ENCODE data around the gene FAT1. TPM values are rescaled to one million over a fixed set of nuclear protein-coding genes. Genes with fewer than 3 reads are reported as not detected.
A peak's percentile ranks its signal among the peaks of the same experiment; 100 is the strongest.

FAT1 gene
- total RNA-seq, 1 experiment from 2014 or later, result 140 TPM

DNA sequence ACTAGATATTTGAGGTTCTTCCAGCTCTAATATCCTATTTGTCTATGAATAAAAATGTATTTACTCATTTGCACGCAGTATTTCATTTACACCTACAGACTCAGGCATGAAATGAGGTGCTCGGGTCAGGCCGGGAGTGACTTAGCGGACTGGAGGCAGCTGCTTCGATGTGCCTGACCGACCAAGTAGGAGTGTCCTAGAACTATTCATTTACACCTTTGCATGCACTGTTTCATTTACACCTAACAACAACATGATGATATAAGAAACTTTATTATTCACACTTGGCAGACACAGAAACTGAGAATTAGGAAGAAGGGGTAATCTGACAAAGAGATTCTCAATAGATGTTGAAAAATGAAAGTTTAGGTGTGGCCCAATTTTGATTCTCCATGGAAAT is 28.7 kb upstream of the FAT1 start:
- no peak for DNase-seq (ENCODE audit: low read depth)

DNA sequence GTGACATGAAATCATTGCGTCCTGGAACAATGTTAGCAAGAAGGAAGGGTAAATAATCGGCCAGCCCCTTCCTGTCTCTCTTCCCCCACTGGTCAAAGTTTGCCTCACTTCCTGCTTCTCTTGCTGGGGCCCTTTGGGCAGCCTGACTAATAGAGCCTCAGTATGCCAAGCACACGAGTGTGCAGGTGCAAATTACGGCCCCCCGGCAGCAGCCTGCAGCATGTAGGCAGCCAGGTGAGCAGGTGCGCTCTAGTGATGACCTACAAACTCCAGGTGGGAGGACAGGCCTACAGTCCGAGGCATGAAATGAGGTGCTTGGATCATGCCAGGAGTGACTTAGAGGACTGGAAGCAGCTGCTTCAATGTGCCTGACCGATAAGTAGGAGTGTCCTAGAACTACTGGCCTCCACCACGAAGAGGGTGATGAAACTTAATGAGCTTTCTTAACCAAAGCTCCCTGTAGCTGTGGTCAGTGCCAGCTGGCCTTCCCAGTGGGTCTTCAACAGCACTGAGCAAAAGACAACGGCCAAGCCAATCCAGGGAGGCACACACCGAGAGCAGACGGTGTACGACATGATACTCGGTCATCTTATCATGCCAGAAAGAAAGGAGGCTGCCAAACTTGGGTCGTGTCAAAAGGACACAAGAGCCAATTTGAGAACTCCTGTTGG is 26.1 kb upstream of the FAT1 start:
- no peak for DNase-seq (ENCODE audit: low read depth)

DNA sequence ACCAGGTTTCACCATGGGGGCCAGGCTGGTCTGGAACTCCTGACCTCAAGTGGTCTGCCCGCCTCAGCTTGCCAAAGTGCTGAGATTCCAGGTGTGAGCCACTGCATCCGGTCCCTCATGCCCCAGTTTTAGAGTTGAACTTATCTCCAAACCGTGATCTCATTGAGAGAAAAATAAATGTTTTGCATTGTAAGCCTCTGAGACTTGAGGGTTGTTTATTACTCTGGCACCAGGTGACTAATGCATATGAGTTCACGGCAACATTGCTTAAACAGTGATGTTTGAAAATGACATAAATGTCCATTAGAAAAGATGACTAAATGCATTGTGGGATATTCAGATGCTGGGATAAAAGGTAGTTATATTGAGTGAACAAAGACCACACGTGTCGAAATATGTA is 22.9 kb upstream of the FAT1 start:
- no peak for DNase-seq (ENCODE audit: low read depth)

DNA sequence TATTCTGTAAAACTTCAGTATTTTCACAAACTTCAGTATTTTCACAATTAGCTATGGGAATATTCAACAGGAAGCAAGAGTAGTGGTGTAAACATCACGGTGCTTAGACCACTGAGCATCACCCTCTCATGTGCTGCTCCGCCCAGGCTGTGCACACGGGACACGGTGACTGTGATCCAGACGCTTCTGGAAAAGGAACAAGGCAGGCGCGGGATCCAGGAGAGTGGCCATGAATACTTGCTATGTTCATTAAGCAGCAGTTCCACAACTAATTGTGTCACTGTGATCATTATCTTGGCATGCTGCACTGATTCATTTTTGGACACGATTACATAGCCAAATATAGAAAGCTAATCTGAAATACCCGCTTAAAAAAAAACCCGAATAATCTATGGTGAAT is 19.6 kb upstream of the FAT1 start:
- no peak for DNase-seq (ENCODE audit: low read depth)

DNA sequence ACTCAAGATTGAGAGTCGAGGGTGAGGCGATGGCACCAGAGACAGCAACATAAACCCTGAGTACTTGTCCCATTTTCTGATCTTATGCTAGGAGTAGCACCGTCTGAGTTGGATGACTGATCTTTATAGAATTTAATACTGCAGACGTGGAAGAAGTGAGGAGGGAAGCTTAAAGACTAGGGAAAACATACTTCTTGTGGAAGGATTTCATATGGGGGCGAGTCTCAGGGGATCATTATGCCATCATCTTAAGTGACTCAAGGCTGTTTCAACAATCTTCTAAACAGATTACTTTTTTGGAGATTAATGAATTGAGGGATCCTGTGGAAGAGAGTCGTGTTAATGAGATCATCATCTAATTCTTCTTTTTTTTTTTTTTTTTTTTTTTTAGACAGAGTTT is 17.2 kb upstream of the FAT1 start:
- DNase-seq (ENCODE audit: low read depth), result no peak

DNA sequence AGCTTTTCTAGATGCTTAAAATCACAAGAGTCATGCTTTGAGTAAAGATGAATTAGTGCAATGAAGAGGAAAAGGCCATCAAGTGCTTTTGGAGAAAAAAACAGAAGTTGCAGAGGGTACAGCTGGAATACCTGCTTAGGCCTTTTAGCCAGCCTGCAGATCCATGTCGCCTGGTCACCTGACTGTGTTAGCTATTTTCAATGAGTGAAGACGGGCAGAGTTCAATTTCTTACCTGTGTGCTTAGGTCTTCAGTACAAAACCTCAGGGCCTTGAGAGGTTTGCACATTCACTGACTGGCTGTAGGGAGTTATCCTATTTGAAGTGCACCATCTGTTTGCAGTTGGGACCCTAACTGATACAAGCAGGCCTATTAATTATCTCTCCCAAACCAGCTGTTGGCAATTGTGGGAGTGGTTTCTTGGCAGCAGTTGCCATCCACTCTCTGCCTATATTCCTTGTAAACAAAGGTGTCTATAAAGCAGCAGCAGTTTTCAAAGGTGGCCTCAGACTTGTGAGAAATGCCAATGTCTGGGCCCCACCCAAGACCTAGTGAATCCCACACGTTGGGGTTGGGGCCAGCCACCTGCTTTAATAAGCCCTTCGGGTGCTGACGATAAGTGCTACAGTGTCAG is 16.3 kb upstream of the FAT1 start:
- no peak for DNase-seq (ENCODE audit: low read depth)

DNA sequence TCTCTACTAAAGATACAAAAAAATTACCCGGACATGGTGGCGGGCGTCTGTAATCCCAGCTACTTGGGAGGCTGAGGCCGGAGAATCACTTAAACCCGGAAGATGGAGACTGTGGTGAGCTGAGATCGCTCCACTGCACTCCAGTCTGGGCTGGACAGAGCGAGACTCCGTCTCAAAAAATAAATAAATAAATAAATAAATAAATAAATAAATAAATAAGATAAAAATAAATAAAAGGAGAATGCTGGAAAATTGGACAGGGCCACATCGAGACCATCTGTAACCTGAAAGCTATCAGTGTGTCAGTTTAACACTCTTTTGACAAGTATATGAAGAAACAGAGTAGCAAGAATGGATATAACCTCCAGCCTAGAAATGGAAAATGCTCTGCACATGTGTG is 15.7 kb upstream of the FAT1 start:
- no peak for DNase-seq (ENCODE audit: low read depth)

DNA sequence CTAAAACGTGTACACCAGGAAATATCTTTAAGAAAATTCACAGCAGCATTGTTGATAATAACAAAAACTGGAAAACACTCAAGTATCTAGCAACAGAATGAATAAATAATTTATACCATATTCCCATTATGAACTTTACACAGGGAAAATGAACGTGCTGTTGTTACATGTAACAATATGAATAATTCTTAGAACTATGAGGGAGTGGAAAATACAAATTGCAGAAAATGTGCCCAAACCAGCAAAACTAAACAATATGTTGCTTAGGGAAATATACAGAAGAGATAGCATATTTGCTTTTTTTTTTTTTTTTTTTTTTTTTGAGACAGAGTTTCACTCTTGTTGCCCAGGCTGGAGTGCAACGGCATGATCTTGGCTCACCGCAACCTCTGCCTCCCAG is 14.8 kb upstream of the FAT1 start:
- DNase-seq (ENCODE audit: low read depth), result no peak

DNA sequence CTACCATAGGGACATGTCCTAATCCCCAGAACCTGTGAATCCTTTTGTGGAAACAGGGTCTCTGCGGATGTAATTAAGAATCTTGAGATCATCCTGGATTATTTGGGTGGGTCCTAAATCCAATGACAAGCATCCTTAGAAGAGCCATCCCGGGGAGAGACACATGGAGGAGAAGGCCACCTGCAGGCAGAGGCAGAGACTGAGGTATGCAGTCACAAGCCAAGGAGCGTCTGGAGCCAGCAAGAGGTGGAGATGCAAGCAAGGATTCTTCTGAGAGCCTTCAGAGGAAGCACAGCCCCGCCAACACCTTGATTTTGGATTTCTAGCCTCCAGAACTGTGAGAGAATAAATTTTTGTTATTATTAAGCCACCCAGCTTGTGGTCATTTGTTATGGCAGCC is 13.8 kb upstream of the FAT1 start:
- DNase-seq (ENCODE audit: low read depth), result no peak

DNA sequence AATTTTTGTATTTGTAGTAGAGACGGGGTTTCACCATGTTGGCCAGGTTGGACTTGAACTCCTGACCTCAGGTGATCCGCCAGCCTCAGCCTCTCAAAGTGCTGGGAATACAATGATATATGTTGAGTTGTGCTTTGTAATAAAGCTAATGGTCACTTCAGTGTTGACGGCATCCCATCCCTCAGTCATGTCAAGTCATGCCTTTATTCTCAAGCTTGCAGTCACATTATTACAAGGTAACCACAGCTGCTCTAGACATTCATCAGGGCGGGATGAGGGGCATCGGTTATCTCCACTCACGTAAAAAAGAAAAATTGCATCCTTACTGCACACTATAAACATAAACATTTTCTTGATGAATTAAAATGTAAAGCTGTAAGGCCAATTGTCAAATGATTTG is 12.8 kb upstream of the FAT1 start:
- no peak for DNase-seq (ENCODE audit: low read depth)

DNA sequence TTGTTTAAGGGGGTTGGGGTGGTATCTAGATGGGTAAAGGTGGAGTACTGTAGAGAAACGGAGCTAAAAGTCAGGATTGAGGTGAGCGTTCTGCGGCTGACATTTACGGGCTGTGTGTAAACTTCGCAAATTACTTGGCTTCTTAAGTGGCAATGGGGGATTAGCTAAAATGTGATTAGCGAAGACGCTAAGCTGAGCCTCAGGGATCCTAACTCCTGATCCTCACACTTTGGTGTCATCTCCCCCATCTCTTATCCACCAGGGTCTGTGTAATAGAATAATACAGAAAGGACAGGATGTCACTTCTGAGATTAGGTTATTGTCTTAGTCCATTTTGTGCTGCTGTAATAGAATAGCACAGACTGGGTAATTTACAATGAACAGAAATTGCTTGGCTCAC is 10.6 kb upstream of the FAT1 start:
- DNase-seq (ENCODE audit: low read depth), result no peak

DNA sequence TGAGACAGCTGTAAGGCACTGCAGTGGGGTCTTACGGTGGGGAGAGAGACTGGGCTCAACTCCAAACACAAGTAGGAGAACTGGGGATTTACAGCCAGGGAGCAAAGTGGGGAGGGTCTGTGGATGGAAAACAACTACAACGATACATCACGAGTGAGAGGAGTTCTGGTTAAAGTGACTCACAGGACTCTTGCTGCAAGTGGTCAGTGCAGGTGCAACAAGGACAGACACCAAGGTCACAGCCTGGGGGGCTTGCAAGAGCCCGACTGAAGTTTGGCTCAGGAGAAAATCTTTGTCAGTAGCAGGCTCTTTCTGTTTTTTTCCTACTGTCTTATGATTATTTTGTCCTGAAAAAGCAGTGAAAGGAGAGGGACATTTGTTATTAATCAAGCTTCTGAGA is 10.1 kb upstream of the FAT1 start:
- no peak for DNase-seq (ENCODE audit: low read depth)

DNA sequence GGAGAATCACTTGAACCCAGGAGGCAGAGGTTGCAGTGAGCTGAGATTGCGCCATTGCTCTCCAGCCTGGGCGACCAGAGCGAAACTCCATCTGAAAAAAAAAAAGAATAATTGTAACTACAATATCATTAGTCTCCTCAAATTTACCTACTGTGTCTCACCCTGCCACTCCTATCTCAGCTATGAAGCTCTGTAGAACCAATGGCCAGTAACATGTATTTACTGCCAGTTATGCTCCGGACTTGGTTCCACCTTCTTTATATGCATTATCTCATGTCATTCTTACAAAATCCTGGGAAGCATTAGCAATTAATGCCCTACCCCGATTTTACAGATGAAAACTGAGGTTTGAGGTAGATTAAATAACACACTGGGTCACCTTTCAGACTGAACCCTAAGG is 7.0 kb upstream of the FAT1 start:
- DNase-seq (ENCODE audit: low read depth), result no peak

DNA sequence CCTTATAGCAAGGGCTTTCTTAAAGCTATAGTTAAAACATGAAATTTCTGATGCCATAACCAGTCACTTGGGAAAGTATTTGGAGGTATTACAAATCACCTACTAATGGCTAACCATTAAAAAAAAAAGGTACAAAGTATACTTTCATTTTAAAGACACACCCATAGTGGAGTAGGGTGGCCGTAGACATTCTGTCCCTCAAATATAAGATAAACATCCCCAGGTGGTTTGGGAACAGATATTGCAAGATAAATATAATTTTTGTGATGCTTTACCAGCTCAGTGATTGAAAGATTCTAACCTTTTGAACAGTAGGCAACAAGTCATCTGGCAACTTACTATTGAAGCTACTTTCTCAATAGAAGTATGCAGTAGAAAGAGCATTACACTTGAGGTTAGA is 6.2 kb upstream of the FAT1 start:
- DNase-seq (ENCODE audit: low read depth), result no peak

DNA sequence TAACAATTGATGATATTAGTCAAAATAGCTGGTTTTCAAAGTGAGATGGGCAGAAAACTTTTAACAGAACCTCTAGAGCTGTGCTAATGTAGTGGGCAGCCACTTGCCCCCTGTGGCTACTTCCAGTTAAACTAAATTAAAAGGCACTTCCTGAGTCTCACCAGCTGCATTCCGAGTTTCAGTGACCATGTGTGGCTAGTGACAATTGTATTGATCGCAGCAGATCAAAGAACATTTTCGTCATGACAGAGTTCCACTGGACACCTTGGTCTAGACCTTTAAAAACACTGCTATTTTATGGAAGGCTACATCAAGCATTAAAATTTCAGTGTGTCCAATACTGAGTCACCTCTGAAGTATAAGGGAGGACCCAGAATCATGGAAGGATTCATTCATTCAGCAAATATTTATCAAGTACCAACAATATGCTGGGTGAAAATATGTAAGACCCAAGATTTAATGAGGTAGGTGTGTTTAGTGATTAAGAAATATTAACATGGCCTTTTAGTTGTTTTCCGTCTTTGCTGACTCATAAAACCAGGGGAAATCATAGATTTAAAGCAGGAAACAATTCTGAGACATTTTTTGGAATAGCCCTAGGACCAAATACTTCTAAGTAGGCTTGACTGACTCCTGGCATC is 5.1 kb upstream of the FAT1 start:
- peak; percentile 38 for DNase-seq (ENCODE audit: low read depth)

DNA sequence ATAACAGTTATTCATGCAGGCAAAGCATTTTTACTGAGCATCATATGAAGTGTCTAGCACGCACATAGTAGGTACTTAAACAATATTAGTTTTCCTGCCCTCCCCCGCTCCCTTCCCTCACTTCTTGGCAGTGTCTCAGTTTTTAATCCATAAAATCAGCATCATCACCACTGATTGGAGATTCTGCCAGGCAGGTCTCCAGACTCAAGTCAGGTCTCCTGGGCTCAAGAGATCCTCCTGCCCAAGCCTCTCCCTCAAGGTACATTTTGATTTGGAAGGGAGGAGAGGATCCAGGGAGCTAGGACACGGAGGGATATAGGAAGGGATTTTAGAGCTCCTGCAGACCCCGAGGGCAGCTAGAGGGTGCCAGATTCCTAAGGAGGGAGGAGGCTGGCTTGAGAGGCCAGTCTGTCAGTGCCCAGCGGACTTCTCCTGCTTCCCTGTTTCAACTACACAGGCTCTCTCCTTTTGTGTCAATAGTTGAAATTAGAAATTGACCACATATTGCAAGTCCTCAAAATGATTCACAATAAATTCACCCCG is 4.4 kb upstream of the FAT1 start:
- DNase-seq (ENCODE audit: low read depth), result peak; percentile 18

DNA sequence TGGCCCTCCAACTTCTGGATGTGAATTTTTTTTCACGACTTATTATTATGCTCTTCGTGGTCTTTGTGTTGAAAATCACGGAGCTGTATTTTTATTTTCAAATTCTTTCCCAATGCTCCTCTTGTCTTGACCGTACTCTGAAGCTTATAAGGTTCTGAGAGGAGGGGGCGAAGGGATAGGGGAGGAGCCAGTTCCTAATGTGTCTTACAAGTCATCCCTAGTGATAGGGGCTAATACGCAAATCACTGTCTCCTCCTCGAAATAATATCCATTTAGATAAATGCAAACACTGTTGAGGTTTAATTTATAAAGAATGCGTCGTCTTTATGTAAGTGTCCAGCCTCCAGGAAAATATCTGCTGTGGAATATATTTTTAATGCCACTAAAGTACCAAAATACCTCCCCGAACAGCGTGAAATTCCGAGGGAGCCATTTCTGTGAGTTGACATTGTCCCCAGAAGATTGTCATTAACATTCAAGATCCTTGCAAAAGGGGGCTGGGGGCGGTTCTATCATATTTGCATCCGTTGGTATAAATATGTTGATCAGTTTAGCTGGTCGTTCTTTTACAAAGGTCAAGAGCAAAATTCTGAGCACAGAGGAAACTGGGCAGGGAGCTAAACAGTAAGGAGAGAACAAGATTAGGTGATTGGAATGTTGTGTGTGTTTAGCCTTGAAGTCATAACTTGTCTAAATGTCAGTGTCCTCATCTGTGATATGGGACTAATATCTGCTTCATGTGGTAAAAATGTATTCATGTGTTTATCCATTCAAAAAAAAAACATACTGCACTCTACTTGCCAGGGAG is 3.7 kb upstream of the FAT1 start:
- no peak for DNase-seq (ENCODE audit: low read depth)

DNA sequence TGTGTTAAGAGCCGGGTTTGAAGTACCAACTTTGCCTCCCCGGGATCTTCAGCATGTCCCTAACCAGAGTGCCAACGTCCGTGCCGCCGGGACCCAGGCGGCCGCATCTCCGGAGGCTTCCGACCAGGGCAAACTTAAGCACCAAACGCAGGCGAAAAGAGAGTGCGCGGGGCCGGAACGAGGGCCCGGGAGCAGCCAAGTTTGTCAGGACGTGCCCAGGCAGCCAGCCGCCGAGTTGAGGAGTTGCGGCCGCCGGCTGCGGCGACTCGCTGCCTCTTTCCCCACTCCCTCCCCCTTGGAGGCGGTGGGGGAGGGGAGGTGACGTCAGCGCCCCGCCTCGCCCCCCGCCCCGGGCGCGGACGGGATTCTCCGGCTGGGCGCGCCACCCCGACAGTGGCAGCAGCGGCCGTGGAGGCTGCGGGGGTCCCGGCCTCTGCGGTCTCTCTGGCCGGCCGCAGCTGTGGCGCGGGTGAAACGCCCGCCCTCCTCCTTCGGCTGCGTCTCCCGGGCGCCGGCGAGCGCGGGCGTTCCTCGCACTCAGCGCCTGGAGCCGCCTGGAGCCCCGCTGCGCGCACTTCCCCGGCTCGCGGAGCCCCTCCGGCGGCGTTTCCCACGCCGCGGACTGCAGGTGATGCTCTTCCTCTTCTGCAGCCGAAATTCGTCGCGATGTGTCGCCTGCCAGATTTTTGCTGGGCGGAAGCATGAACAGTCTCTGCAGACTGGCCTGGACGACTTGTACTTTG is 2.9 kb upstream of the FAT1 start:
- peak; percentile 72 for DNase-seq (ENCODE audit: low read depth)

DNA sequence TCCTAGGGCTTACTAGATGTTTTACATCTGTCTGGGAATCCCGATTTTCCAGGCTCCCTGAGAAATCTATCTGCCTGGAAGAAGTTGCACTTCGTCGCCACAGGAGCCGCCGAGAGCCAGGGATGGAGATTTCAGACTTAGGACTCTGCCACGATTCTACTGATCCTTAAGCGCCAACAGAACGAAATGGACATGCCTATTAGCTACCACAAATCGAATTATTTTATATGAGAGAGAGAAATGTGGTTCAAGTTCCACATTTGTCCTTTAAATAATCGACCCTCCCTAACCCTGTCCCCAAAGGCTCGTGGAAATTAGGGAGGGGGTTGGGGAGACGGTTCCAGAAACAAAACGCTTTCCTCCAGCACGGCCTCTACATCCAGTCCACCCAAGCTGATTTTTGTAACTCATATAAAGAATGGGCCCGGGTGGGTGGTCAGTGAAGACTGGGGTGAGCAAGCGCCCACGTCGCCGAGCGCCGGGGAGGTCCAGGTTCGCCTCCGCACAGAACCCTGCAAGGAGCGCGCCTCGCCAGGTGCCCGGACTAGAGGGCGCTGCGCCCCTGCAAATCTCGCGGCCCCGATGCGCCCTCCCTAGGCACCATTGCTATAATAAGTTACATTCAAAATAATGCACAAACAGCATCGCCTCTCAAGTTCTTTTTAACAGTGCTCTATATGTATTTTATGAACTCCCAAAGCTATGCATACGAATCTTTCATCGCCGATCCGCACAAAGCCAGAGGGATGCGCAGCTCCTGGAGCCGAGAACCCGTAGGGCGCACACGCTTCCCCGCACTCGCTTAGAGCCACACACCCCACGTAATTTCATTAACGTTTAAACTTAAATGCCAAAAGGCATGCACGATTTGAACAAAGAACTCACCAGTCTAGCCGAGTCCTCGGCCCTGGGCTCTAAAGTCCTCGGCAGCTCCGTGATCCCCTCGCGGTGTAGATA is 2.1 kb upstream of the FAT1 start:
- peak; percentile 83 for DNase-seq (ENCODE audit: low read depth)

DNA sequence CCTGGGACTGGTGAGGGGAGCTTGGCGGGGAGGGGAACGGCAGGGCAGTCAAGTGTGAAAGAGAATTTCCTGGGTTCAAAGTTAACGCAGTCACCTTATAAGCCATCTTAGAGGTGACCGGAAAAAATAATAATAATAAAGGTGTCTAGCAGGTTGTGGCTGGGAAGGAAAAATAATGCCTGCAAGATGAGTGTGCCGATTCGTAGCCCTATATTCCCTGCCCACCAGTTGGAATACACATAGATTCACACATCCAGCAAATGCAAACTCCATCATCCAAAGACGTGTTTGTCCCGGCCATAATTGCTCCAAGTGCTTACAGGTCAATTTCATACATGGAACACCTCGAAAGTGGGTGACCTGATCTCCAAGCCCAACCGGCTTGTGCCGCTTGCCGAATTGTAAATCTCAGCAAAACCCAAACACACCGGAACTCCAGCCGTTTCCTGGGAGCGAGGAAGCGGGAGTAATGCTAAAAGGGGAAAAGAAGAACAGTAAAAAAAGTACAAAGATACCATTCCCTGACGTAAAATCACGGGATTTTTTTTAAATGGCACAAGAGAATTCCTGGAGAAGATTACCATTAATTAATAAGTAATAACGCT is 1.3 kb upstream of the FAT1 start:
- peak; percentile 28 for DNase-seq (ENCODE audit: low read depth)
